Activated CD4-positive, alpha-beta T cell treated with anti-CD3 and anti-CD28 coated beads, Interleukin-2, amount 50 U/mL, for 16 hours (primary cell): ENCODE results near the gene NELFB.
"Not testable (repeated sequence)": the region's sequence is repeated elsewhere in the genome, so short reads cannot be mapped to it uniquely, and the experiment has no call there.

Experiments used
- DNase-seq: peaks from one replicate; pipeline ENCODE4 v3.0.0-alpha.2; 2020

The NELFB gene

DNA sequence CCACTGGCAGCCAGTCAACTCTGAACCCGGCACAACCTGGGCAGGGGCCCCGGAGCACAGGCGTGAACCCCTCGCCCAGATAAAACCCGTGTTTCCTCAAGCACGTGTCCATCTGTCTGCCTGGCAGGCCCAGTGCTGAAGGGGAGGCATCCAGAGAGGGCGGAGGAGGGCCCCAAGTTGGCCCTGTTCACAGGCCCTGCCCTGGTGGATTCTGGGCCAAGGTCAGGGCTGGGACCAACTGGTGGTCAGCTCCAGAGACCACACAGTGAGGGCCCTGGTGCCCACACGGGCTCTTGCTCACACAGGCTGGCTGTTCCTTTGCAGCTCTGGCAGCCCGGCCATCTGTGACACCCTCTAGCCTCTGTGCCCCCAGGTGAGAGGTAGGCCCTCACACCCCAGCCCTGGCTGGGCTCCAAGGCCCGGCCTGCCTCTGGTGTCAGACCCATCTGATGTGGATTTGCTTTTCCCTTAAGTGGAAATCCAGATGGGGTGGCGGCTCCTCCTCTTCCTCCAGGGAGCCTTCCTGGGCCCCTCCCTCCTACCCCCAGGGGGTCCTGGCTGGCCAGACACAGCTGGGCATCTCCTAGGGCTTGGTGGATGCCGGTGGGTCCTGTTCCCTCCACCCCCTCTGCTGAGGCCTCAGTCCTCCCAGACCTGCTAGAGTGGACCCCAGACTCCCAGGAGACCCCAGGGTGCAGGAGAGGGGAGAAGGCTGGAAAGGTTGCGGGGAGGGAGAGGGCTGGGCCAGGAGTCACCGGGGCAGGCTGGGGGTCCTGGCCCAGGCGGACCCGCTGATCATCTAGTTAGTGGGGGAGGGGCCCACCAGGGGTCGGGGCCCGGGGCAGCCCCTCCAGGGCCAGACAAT, 4.6 kb upstream of the NELFB start:
- no peak for DNase-seq

GRCh38 chr9:137251194-137251461, 4.0 kb upstream of the NELFB start, which contains the start of gene STPG3:
Gene STPG3, plus strand, starts transcription at chr9:137251286. Its CDS starts 1 bp downstream, at chr9:137251287.
- no peak for DNase-seq

DNA sequence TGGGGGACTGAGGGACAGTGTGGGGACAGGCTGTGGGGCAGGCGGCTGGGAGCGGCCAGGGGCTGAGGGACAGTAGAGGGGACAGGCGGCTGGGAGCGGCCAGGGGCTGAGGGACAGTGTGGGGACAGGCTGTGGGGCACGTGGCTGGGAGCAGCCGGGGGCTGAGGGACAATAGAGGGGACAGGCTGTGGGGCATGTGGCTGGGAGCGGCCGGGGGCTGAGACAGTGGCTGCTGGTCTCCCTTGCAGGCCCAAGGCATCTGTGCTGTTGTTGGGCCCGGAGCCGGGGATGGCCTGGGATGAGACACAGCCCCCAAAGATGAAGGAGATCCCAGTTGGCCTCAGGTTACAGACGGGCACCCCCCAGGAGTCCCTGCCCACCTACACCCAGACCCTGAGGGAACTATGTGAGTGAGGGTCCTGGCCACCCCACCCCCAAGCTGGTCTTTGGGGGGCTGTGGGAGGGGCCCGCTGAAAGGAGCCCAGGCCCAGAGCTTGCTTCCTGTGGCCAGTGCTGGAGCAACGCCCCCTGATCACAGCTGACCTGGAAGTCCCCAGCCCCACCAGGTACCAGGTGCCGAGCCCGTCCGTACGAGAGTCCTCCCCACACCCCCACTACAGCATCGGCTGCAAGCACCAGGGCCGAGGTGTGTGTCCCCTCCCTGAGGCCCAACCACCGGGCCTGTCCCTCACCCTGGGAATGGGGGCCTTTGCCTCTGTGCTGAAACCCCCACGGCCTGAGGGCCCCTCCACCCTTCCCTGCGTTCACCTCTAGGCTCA, 3.4 kb upstream of the NELFB start:
- DNase-seq = no peak

DNA sequence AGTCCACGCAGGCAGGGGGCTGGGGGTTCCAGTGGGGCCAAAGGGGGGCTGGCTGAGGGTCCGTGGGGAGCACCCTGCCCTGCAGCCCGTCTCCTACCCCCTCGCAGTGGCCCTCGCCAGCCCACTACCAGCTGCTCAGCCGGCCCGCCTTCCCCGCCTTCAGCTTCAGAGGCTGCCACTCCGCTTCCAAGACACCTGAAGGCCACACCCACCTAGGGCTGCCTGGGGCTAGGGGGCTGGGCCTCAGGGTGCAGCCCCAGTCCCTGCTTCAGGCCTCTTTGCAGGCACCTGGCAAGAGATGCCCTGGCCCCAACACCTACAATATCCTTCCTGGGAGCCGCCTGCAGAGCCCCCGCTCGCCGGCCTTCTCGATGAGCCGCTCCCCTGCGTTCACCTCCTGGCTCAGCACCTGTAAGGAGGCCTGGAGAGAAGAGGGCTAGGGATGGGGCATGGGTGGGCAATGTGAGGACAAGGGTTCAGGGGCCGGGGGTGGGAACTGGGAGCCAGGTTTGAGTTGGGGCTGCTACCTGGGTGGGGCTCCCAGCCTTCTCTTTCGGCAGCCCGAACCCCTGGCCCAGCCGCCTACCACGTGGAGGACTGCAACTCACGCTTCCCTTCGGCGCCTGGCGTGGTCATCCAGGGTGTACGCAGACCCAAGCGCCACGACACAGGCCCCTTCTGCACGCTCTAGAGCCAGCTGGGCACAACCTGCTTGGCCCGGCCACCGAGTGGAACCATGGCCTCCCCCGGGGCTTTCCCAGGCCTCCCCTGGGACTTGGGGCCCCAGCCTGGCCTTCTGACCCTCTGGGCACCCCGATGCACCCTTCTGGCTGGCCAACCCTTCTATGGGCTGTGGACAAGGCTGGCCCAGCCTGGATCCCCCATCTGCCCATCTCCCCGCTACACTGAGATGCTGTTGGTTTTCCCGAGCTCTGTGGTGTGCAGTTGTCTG, 2.3 kb upstream of the NELFB start:
- DNase-seq = no peak

DNA sequence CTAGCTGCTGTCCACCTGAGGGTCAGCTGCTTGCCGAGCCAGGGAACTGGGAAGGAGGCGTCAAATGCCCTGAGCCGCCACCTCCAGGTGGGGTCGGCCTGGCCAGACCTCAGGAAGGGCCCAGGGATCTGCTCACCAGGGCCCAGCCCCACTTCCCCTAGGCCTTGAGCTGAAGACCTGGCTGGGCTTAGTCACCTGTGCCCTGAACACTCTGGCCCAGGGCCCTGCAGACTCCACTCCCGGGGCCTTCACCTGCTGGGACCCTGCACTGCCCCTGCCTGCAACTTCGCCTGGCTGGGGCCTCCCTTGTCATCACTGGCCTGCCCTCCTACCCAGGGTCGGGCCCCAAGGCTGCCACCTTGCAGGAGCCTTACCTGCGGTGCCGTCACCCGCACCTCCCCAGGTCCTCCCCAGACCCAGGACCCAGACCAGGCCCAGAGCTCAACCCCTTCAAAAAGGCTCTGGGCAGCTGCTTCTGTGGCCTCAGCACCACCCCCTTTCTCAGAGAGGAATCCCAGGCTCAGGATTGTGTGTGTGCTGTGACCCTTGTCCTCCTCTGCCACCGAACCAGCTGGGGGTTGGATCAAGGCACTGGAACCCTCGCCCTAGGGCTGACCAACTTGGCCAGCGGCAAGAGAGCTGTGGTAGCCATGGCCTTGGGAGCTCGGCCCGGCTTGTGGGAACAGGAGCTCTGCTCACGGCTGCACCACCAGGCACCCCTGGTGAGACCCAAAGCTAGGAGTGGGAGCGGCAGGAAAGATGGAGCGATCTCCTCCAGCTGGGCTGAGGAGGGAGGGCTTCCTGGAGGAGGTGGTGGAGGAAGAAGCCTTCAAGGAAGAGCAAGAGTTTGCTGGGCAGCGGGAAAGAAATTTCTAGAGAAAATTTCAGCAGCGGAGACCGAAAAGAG, 1.2 kb upstream of the NELFB start:
- no peak for DNase-seq

GRCh38 chr9:137255448-137256114, 454 bp downstream of the NELFB start:
- peak; percentile 44 for DNase-seq

- no peak for DNase-seq
Observed at GRCh38 chr9:137256362-137256761, 1.2 kb downstream of the NELFB start.

DNA sequence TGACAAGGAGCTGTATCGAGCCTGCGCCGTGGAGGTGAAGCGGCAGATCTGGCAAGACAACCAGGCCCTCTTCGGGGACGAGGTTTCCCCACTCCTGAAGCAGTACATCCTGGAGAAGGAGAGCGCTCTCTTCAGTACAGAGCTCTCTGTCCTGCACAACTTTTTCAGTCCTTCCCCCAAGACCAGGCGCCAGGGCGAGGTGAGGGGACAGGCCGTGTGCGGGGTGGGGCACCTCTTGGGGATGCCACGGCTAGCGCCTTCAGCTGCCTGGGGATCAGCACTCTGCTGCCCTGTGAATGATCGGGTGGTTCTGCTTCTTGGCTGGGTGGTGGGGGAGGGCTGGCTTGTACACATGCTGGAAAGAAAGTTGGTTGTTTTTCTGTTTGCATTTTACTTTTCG, 1.7 kb downstream of the NELFB start:
- no peak for DNase-seq

- not testable (repeated sequence) for DNase-seq
Observed at GRCh38 chr9:137262173-137262908, 7.2 kb downstream of the NELFB start.

DNA sequence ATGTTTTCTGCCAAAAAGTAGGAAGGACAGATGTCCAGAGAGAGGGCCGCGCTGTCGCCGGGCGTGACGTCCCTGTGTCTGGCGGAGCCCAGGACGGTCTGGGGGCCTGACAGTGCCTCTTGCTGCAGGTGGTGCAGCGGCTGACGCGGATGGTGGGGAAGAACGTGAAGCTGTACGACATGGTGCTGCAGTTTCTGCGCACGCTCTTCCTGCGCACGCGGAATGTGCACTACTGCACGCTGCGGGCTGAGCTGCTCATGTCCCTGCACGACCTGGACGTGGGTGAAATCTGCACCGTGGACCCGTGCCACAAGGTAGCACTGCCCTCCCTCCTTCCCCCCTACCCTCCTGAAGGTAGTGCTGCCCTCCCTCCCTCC, 7.8 kb downstream of the NELFB start:
- no peak for DNase-seq

DNA sequence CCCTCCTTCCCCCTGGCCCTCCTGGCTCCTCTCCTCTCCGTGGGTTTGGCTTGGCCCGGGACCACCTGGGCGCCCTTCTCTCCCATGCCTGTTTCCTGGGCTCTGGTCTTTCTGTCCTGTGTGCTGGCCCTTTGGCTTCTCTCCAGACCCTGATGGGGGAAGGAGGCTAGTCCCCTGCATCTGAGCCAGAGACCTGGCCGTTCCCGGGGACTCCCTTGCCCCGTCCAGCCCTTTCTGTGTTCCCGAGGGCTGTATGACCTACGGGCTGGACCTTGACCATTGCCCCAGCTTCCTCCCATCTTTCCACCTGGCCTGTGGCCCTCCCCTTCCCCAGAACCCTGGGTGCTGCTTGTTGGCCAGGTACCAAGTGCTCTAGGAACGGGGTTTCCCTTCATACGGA, 8.4 kb downstream of the NELFB start:
- DNase-seq = no peak

DNA sequence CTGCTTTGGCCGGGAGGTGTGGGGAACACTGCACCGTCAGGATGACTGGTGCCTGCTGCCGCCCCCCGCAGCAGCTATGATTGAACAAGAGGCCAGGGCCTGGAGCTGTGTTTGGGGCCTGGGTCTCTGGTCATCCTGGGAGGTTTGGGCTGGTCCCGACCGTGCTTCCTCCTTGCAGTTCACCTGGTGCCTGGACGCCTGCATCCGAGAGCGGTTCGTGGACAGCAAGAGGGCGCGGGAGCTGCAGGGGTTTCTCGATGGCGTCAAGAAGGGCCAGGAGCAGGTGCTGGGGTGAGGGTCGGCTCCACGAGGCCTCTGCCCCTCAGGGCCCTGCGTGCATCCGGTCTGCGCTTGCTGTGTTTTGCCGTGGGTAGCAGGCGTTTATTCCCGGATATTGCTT, 8.9 kb downstream of the NELFB start:
- no peak for DNase-seq

DNA sequence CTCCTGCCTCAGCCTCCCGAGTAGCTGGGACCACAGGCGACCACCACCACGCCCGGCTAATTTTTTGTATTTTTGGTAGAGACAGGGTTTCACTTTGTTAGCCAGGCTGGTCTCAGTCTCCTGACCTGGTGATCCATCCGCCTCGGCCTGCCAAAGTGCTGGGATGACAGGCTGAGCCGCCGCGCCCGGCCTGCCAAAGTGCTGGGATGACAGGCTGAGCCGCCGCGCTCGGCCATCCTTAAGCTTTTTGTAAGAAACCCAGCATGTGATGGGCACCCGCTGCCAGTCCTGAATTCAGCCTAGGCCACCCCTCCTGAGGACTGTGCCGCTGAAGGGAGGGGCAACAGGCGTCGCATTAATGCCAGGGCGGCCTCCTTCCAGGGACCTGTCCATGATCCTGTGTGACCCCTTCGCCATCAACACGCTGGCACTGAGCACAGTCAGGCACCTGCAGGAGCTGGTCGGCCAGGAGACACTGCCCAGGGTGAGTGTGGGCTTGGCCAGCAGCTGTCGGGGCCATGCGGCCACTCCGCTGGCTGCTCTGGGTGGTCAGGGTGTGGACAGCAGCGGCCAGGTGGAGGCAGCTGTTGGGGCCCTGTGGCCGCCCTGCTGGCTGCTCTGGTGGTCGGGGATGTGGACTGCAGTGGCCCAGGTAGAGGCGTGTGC, 10.5 kb downstream of the NELFB start:
- DNase-seq = no peak

DNA sequence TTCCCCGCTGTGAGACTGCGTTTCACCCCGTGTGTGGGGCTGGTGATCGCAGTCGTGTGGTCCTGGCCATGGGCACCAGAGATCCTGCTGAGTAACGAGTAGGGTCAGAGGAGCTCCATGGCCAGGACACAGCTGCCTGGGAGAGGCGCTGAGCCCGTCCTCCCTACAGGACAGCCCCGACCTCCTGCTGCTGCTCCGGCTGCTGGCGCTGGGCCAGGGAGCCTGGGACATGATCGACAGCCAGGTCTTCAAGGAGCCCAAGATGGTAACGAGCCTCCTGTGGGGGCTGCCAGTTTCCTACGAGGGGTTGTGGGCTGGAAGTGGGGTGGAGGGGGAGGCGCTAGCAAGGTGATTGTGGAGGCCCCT, 11.0 kb downstream of the NELFB start:
- DNase-seq = no peak

DNA sequence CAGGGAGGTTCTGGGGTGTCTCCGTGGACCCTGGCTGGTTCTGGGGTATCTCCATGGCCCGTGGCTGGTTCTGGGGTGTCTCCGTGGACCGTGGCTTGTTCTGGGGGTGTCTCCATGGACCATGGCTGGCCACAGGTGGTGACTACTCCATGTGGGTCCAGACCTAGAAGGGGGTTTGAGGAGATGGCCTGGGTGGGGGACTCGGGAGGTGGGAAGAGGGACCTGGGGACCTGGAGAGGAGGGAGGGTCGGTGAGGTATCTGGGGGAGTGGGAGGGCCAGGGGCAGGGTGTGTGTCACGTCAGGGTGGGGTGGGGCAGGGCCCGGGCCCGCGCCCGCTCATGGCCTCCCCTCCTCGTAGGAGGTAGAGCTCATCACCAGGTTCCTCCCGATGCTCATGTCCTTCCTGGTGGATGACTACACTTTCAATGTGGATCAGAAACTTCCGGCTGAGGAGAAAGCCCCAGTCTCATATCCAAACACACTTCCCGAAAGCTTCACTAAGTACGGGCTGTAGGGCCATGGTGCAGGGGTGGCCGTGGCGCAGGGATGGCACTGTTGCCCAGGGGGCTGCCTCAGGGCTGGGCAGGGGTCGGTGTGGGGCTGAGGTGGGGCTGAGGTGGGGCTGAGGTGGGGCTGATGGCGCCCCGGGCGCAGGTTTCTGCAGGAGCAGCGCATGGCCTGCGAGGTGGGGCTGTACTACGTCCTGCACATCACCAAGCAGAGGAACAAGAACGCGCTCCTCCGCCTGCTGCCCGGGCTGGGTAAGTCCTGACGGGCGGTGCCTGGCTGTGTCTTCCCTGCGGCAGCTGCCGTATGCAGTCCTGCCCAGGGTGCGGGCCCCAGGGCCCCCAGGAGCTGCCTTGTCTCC, 11.7 kb downstream of the NELFB start:
- DNase-seq = no peak

- no peak for DNase-seq
Observed at GRCh38 chr9:137267933-137268355, 12.8 kb downstream of the NELFB start.

DNA sequence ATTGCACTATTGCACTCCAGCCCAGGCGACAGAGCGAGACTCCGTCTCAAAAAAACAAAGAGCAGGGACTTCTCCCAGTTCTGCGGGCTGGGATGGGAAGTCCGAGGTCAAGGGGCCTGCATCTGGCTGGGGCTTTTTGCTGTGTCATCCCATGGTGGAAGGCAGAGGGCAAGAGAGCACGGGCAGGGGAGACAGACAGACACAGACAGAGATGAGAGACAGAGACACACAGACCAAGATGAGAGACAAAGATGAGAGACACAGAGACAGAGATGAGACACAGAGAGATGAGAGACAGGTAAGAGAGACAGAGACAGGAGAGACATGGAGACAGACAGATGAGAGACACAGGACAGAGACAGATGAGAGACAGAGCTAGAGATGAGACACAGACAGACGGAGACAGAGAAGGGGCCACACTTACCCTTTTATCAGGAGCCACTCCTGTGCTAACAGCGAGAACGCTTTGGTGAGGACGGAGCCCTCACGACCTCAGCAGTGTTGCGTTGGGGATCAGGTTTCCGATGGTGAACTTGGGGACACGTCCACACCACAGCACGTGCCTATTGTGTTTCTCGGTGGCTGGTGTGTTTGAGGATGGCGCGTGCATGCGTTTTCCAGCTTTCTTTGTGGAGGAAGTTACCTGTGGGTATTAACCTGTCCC, 13.5 kb downstream of the NELFB start:
- no peak for DNase-seq

GRCh38 chr9:137269231-137269772, 14.2 kb downstream of the NELFB start:
- no peak for DNase-seq
